ENCODE data around the gene SLC20A1.

SLC20A1 gene

GRCh38 chr2:112671801-112672200, 26.1 kb downstream of the SLC20A1 start:
- no peaks in the 10 kb centered on the region for H3K27me3 ChIP-seq (ENCODE audit: insufficient read depth, low read length, poor library complexity)
- DNase-seq (no peak), ATAC-seq (ENCODE audit: insufficient read depth, low read depth) (no peak)
- no peaks in the 10 kb centered on the region for H4K20me1 ChIP-seq (ENCODE audit: insufficient read depth, low read length)
- no peak overlapping the region for H3K4me2 ChIP-seq (ENCODE audit: insufficient read depth, low read length)
- no peaks in the 10 kb centered on the region for H3K79me2 ChIP-seq (ENCODE audit: insufficient read depth, low read length)
- H3K9ac ChIP-seq (ENCODE audit: low read depth, low read length) = no peak overlapping the region
- no peak overlapping the region for H2AFZ ChIP-seq (ENCODE audit: low read depth, low read length)
- H3K9me3 ChIP-seq (ENCODE audit: insufficient read depth, low read length, severe bottlenecking) = no peaks in the 10 kb centered on the region
- H3K4me3 ChIP-seq (ENCODE audit: low read depth in 1 of 2, low read length in 2 of 2) = no peak overlapping the region
- H3K27ac ChIP-seq (ENCODE audit: low read length) = no peak overlapping the region
- TF ChIP-seq CTCF (IDR thresholded peaks at IDR 0.05; ENCODE audit: borderline replicate concordance, extremely low read depth, low read length, poor library complexity, severe bottlenecking) (no peak), EZH2 (IDR thresholded peaks at IDR 0.05; ENCODE audit: borderline replicate concordance, low read depth, low read length, severe bottlenecking) (no peak)
- no peaks in the 10 kb centered on the region; the same call in 1 of the 2 replicates for H3K36me3 ChIP-seq (ENCODE audit: insufficient read depth, low read length)
- H3K4me1 ChIP-seq (ENCODE audit: insufficient read depth, low read length) = no peaks in the 10 kb centered on the region

- Histone ChIP-seq H3K9ac (ENCODE audit: low read depth, low read length) (no peak overlapping the region), H3K36me3 (ENCODE audit: insufficient read depth, low read length) (no peaks in the 10 kb centered on the region), H3K27me3 (ENCODE audit: insufficient read depth, low read length, poor library complexity) (no peaks in the 10 kb centered on the region), H4K20me1 (ENCODE audit: insufficient read depth, low read length) (no peaks in the 10 kb centered on the region), H3K4me1 (ENCODE audit: insufficient read depth, low read length) (no peaks in the 10 kb centered on the region), H2AFZ (ENCODE audit: low read depth, low read length) (no peak overlapping the region), H3K9me3 (ENCODE audit: insufficient read depth, low read length, severe bottlenecking) (no peaks in the 10 kb centered on the region), H3K79me2 (ENCODE audit: insufficient read depth, low read length) (no peaks in the 10 kb centered on the region), H3K4me3 (ENCODE audit: low read depth in 1 of 2, low read length in 2 of 2) (no peak overlapping the region), H3K4me2 (ENCODE audit: insufficient read depth, low read length) (no peak overlapping the region), H3K27ac (ENCODE audit: low read length) (no peak overlapping the region)
- no peak for TF ChIP-seq CTCF (IDR thresholded peaks at IDR 0.05; ENCODE audit: borderline replicate concordance, extremely low read depth, low read length, poor library complexity, severe bottlenecking)
- no peak for TF ChIP-seq EZH2 (IDR thresholded peaks at IDR 0.05; ENCODE audit: borderline replicate concordance, low read depth, low read length, severe bottlenecking)
- DNase-seq (no peak), ATAC-seq (ENCODE audit: insufficient read depth, low read depth) (no peak)
These were observed 27.3 kb downstream of the SLC20A1 start for GRCh38 chr2:112673008-112673407.

GRCh38 chr2:112674229-112674628, 28.5 kb downstream of the SLC20A1 start:
- TF ChIP-seq CTCF (IDR thresholded peaks at IDR 0.05; ENCODE audit: borderline replicate concordance, extremely low read depth, low read length, poor library complexity, severe bottlenecking) (no peak), EZH2 (IDR thresholded peaks at IDR 0.05; ENCODE audit: borderline replicate concordance, low read depth, low read length, severe bottlenecking) (no peak)
- no peak overlapping the region for H3K4me3 ChIP-seq (ENCODE audit: low read depth in 1 of 2, low read length in 2 of 2)
- ATAC-seq (ENCODE audit: insufficient read depth, low read depth) (no peak), DNase-seq (no peak)
- no peak overlapping the region for H3K27ac ChIP-seq (ENCODE audit: low read length)
- H3K79me2 ChIP-seq (ENCODE audit: insufficient read depth, low read length) = no peaks in the 10 kb centered on the region
- no peaks in the 10 kb centered on the region for H4K20me1 ChIP-seq (ENCODE audit: insufficient read depth, low read length)
- H3K4me1 ChIP-seq (ENCODE audit: insufficient read depth, low read length) = no peaks in the 10 kb centered on the region
- no peak overlapping the region for H2AFZ ChIP-seq (ENCODE audit: low read depth, low read length)
- H3K9me3 ChIP-seq (ENCODE audit: insufficient read depth, low read length, severe bottlenecking) = no peaks in the 10 kb centered on the region
- H3K9ac ChIP-seq (ENCODE audit: low read depth, low read length) = no peak overlapping the region
- no peak overlapping the region for H3K4me2 ChIP-seq (ENCODE audit: insufficient read depth, low read length)
- no peaks in the 10 kb centered on the region for H3K36me3 ChIP-seq (ENCODE audit: insufficient read depth, low read length)
- no peaks in the 10 kb centered on the region for H3K27me3 ChIP-seq (ENCODE audit: insufficient read depth, low read length, poor library complexity)

GRCh38 chr2:112679484-112679883, 33.7 kb downstream of the SLC20A1 start:
- ATAC-seq (ENCODE audit: insufficient read depth, low read depth) = no peak

More at GRCh38 chr2:112679484-112679883, 33.7 kb downstream of the SLC20A1 start:
- Histone ChIP-seq H3K27ac (ENCODE audit: low read length) (no peak overlapping the region), H3K4me1 (ENCODE audit: insufficient read depth, low read length) (peaks cover 7% of the 10 kb centered on the region; the same call in 1 of the 2 replicates), H3K79me2 (ENCODE audit: insufficient read depth, low read length) (no peaks in the 10 kb centered on the region), H3K9ac (ENCODE audit: low read depth, low read length) (no peak overlapping the region), H4K20me1 (ENCODE audit: insufficient read depth, low read length) (no peaks in the 10 kb centered on the region), H3K36me3 (ENCODE audit: insufficient read depth, low read length) (no peaks in the 10 kb centered on the region), H3K4me2 (ENCODE audit: insufficient read depth, low read length) (no peak overlapping the region), H3K4me3 (ENCODE audit: low read depth in 1 of 2, low read length in 2 of 2) (no peak overlapping the region), H3K9me3 (ENCODE audit: insufficient read depth, low read length, severe bottlenecking) (no peaks in the 10 kb centered on the region), H3K27me3 (ENCODE audit: insufficient read depth, low read length, poor library complexity) (no peaks in the 10 kb centered on the region), H2AFZ (ENCODE audit: low read depth, low read length) (no peak overlapping the region)
- no peak for DNase-seq
- TF ChIP-seq EZH2 (IDR thresholded peaks at IDR 0.05; ENCODE audit: borderline replicate concordance, low read depth, low read length, severe bottlenecking) (no peak), CTCF (IDR thresholded peaks at IDR 0.05; ENCODE audit: borderline replicate concordance, extremely low read depth, low read length, poor library complexity, severe bottlenecking) (no peak)

Data from DND-41 (cell line).